Measurements from ENCODE around the gene DHRS1.
"Not testable (repeated sequence)": the region's sequence is repeated elsewhere in the genome, so short reads cannot be mapped to it uniquely, and the experiment has no call there.

The DHRS1 gene

GRCh38 chr14:24249230-24250021, 50.2 kb downstream of the DHRS1 start:
- DNase-seq (ENCODE audit: low read depth in 2 of 2), result no peak

- DNase-seq (ENCODE audit: low read depth in 2 of 2), result no peak
Measured at GRCh38 chr14:24247422-24247821, 52.2 kb downstream of the DHRS1 start.

- DNase-seq (ENCODE audit: low read depth in 2 of 2), result no peak
Measured at GRCh38 chr14:24246765-24247212, 52.8 kb downstream of the DHRS1 start.

GRCh38 chr14:24245350-24245749, 54.2 kb downstream of the DHRS1 start:
- not testable (repeated sequence) for DNase-seq (ENCODE audit: low read depth in 2 of 2)

- no peak for DNase-seq (ENCODE audit: low read depth in 2 of 2)
Measured at GRCh38 chr14:24243336-24243836, 56.2 kb downstream of the DHRS1 start.

- DNase-seq (ENCODE audit: low read depth in 2 of 2), result peak; percentile 78 to 82
Measured at GRCh38 chr14:24241829-24242443, 57.6 kb downstream of the DHRS1 start.
